Mesenchymal stem cell (in vitro differentiated cells and primary cell): ENCODE measurements around the gene PDE8B.

Experiments
- DNase-seq: peaks from one replicate; pipeline ENCODE4 v3.0.0-alpha.2; 2013
- H2AFZ ChIP-seq: one replicate; pipeline ENCODE4 v1.6.1; 2013; ENCODE audit warnings: low read depth, mild to moderate bottlenecking, control low read depth, inconsistent platforms, low read length, moderate library complexity
- H2AK5ac ChIP-seq: 2 replicates; pipeline ENCODE4 v1.6.1; 2013; ENCODE audit warnings: low read length, moderate library complexity, mild to moderate bottlenecking, inconsistent platforms; ENCODE audit not compliant: severe bottlenecking
- H2BK120ac ChIP-seq: one replicate; pipeline ENCODE4 v1.6.1; 2013; ENCODE audit warnings: low read depth, mild to moderate bottlenecking, inconsistent platforms, low read length, moderate library complexity
- H2BK12ac ChIP-seq, 2 experiments: one replicate each; pipeline ENCODE4 v1.6.1; 2013; ENCODE audit warnings: inconsistent platforms in 2 of 2, low read length in 2 of 2, mild to moderate bottlenecking in 2 of 2, moderate library complexity in 2 of 2, control low read depth in 1 of 2
- H2BK15ac ChIP-seq: one replicate; pipeline ENCODE4 v1.6.1; 2013; ENCODE audit warnings: mild to moderate bottlenecking, low read depth, inconsistent platforms; ENCODE audit not compliant: poor library complexity, severe bottlenecking
- H2BK5ac ChIP-seq: 2 replicates; pipeline ENCODE4 v1.6.1; 2013; ENCODE audit warnings: low read depth, mild to moderate bottlenecking, low read length, control low read depth, inconsistent platforms; ENCODE audit not compliant: poor library complexity, severe bottlenecking
- H3K14ac ChIP-seq, 2 experiments: one replicate each; pipeline ENCODE4 v1.6.1; 2013; ENCODE audit warnings: inconsistent platforms in 2 of 2, low read length in 2 of 2, control low read depth in 1 of 2, mild to moderate bottlenecking in 1 of 2, moderate library complexity in 1 of 2
- H3K18ac ChIP-seq, 2 experiments: one replicate each; pipeline ENCODE4 v1.6.1; 2013; ENCODE audit warnings: inconsistent platforms in 2 of 2, low read length in 2 of 2, control low read depth in 1 of 2, low read depth in 1 of 2, mild to moderate bottlenecking in 1 of 2
- H3K23ac ChIP-seq, 2 experiments: one replicate each; pipeline ENCODE4 v1.6.1; 2013; ENCODE audit warnings: inconsistent platforms in 2 of 2, low read length in 2 of 2, mild to moderate bottlenecking in 2 of 2, moderate library complexity in 2 of 2, control low read depth in 1 of 2
- H3K27ac ChIP-seq: 2 replicates; pipeline ENCODE4 v1.5.1; 2013; ENCODE audit warnings: mild to moderate bottlenecking, moderate library complexity, low read length, control low read depth, inconsistent platforms; ENCODE audit not compliant: poor library complexity, severe bottlenecking
- H3K27me3 ChIP-seq, 2 experiments: 2 replicates each; pipeline versions ENCODE4 v1.6.1 to v1.7.0; 2013; ENCODE audit warnings: low read length in 2 of 2, mild to moderate bottlenecking in 2 of 2, moderate library complexity in 2 of 2, control low read depth in 1 of 2, inconsistent platforms in 1 of 2; ENCODE audit not compliant: control insufficient read depth in 1 of 2, insufficient read depth in 1 of 2
- H3K36me3 ChIP-seq, 2 experiments: 2 replicates each; pipeline versions ENCODE4 v1.6.1 to v1.7.0; 2013; ENCODE audit warnings: low read length in 2 of 2, control low read depth in 1 of 2, inconsistent platforms in 1 of 2, low read depth in 1 of 2, mild to moderate bottlenecking in 1 of 2; ENCODE audit not compliant: insufficient read depth in 2 of 2, control insufficient read depth in 1 of 2
- H3K4ac ChIP-seq, 2 experiments: one replicate each; pipeline ENCODE4 v1.6.1; 2013; ENCODE audit warnings: inconsistent platforms in 2 of 2, low read length in 2 of 2, mild to moderate bottlenecking in 2 of 2, moderate library complexity in 2 of 2, control low read depth in 1 of 2, low read depth in 1 of 2
- H3K4me1 ChIP-seq: 2 replicates; pipeline ENCODE4 v1.6.1; 2013; ENCODE audit warnings: low read depth, low read length, control low read depth; ENCODE audit not compliant: control insufficient read depth, insufficient read depth
- H3K4me2 ChIP-seq: 2 replicates; pipeline ENCODE4 v1.6.1; 2013; ENCODE audit warnings: low read length, mild to moderate bottlenecking, inconsistent platforms; ENCODE audit not compliant: poor library complexity, severe bottlenecking
- H3K4me3 ChIP-seq, 2 experiments: 2 replicates each; pipeline versions ENCODE4 v1.5.1 to v1.7.0; 2013; ENCODE audit warnings: low read length in 2 of 2, mild to moderate bottlenecking in 2 of 2, control low read depth in 1 of 2, low read depth in 1 of 2; ENCODE audit not compliant: insufficient read depth in 1 of 2
- H3K79me1 ChIP-seq: replicated peaks from 2 replicates; pipeline ENCODE4 v1.6.1; 2013; ENCODE audit warnings: mild to moderate bottlenecking, control low read depth, low read length, inconsistent platforms; ENCODE audit not compliant: poor library complexity, severe bottlenecking
- H3K9ac ChIP-seq: 2 replicates; pipeline ENCODE4 v1.7.0; 2013; ENCODE audit warnings: mild to moderate bottlenecking, low read length, moderate library complexity
- H3K9me3 ChIP-seq: 2 replicates; pipeline ENCODE4 v1.7.0; 2013; ENCODE audit warnings: mild to moderate bottlenecking, low read length; ENCODE audit not compliant: control insufficient read depth
- H4K8ac ChIP-seq: one replicate; pipeline ENCODE4 v1.6.1; 2013; ENCODE audit warnings: inconsistent platforms, mild to moderate bottlenecking, low read length, moderate library complexity
- H4K91ac ChIP-seq: one replicate; pipeline ENCODE4 v1.6.1; 2013; ENCODE audit warnings: mild to moderate bottlenecking, low read length, inconsistent platforms
- WGBS: methylation state at CpG from one replicate; pipeline ENCODE4 v1.1.7; 2013; ENCODE audit warnings: mixed read lengths; 5-methylcytosine and 5-hydroxymethylcytosine counted together

PDE8B gene

GRCh38 chr5:77328930-77329647 lies 118.6 kb downstream of the PDE8B start:
- no peak overlapping the region for H4K91ac ChIP-seq
- no peaks in the 10 kb centered on the region for H3K4me1 ChIP-seq
- no peak overlapping the region for H3K27ac ChIP-seq
- H3K18ac ChIP-seq = no peak overlapping the region
- no peak overlapping the region for H3K4me2 ChIP-seq
- H2BK12ac ChIP-seq = no peak overlapping the region
- no peak overlapping the region for H2AK5ac ChIP-seq
- H3K9ac ChIP-seq = no peak overlapping the region
- no peak for DNase-seq
- no peak overlapping the region for H2BK120ac ChIP-seq
- 95% methylated on average over 10 of the region's 10 CpGs for WGBS
- H3K4me3 ChIP-seq = no peak overlapping the region
- no peak overlapping the region for H4K8ac ChIP-seq
- H3K14ac ChIP-seq = no peak overlapping the region
- peaks cover 5 to 7% of the 10 kb centered on the region in 2 experiments for H3K27me3 ChIP-seq
- H3K9me3 ChIP-seq = no peaks in the 10 kb centered on the region
- no peak overlapping the region for H2BK15ac ChIP-seq
- no peak overlapping the region for H2BK5ac ChIP-seq
- no peak overlapping the region for H2AFZ ChIP-seq
- no peaks in the 10 kb centered on the region for H3K36me3 ChIP-seq
- no peaks in the 10 kb centered on the region for H3K79me1 ChIP-seq
- H3K4ac ChIP-seq = no peak overlapping the region
- no peak overlapping the region for H3K23ac ChIP-seq

- no peak overlapping the region for H3K4me3 ChIP-seq
- H2BK12ac ChIP-seq = no peak overlapping the region
- no peak overlapping the region for H3K9ac ChIP-seq
- no peaks in the 10 kb centered on the region for H3K4me1 ChIP-seq
- peaks cover 5 to 7% of the 10 kb centered on the region in 2 experiments for H3K27me3 ChIP-seq
- 94% methylated on average over 1 of the region's 3 CpGs for WGBS
- H4K8ac ChIP-seq = no peak overlapping the region
- H3K4me2 ChIP-seq = no peak overlapping the region
- H4K91ac ChIP-seq = no peak overlapping the region
- no peak for DNase-seq
- H2AK5ac ChIP-seq = no peak overlapping the region
- H3K18ac ChIP-seq = no peak overlapping the region
- no peak overlapping the region for H2BK15ac ChIP-seq
- no peaks in the 10 kb centered on the region for H3K36me3 ChIP-seq
- H3K23ac ChIP-seq = no peak overlapping the region
- no peak overlapping the region for H2BK5ac ChIP-seq
- H2AFZ ChIP-seq = no peak overlapping the region
- no peaks in the 10 kb centered on the region for H3K79me1 ChIP-seq
- H3K14ac ChIP-seq = no peak overlapping the region
- H3K4ac ChIP-seq = no peak overlapping the region
- H2BK120ac ChIP-seq = no peak overlapping the region
- H3K27ac ChIP-seq = no peak overlapping the region
- H3K9me3 ChIP-seq = no peaks in the 10 kb centered on the region
These were observed 119.4 kb downstream of the PDE8B start for GRCh38 chr5:77329664-77330430.

- Histone ChIP-seq H3K27me3 (peaks cover 5 to 7% of the 10 kb centered on the region in 2 experiments), H3K23ac (no peak overlapping the region), H3K4me2 (no peak overlapping the region), H2BK12ac (no peak overlapping the region), H2BK5ac (no peak overlapping the region), H3K4me3 (no peak overlapping the region), H4K8ac (no peak overlapping the region), H2AK5ac (no peak overlapping the region), H3K9me3 (no peaks in the 10 kb centered on the region), H3K4ac (no peak overlapping the region), H3K14ac (no peak overlapping the region), H4K91ac (no peak overlapping the region), H3K18ac (no peak overlapping the region), H2BK120ac (no peak overlapping the region), H3K36me3 (no peaks in the 10 kb centered on the region), H3K27ac (no peak overlapping the region), H3K4me1 (no peaks in the 10 kb centered on the region), H2AFZ (no peak overlapping the region), H3K9ac (no peak overlapping the region), H3K79me1 (no peaks in the 10 kb centered on the region), H2BK15ac (no peak overlapping the region)
- 100% methylated on average over 1 of the region's 4 CpGs for WGBS
- DNase-seq = no peak
These were observed 122.6 kb downstream of the PDE8B start for GRCh38 chr5:77333036-77333435.

GRCh38 chr5:77333451-77334123 lies 123.1 kb downstream of the PDE8B start:
- Histone ChIP-seq H2AK5ac (no peak overlapping the region), H4K8ac (no peak overlapping the region)

More at GRCh38 chr5:77333451-77334123, 123.1 kb downstream of the PDE8B start:
- 60% methylated on average over 5 of the region's 5 CpGs for WGBS
- Histone ChIP-seq H2BK12ac (no peak overlapping the region), H2BK5ac (no peak overlapping the region), H3K4ac (no peak overlapping the region), H3K4me2 (no peak overlapping the region), H3K27me3 (peaks cover 5 to 7% of the 10 kb centered on the region in 2 experiments), H4K91ac (no peak overlapping the region), H2AFZ (no peak overlapping the region), H3K9me3 (no peaks in the 10 kb centered on the region), H2BK15ac (no peak overlapping the region), H3K4me1 (no peaks in the 10 kb centered on the region), H3K9ac (no peak overlapping the region), H3K27ac (no peak overlapping the region), H2BK120ac (no peak overlapping the region), H3K18ac (no peak overlapping the region), H3K79me1 (no peaks in the 10 kb centered on the region), H3K23ac (no peak overlapping the region), H3K36me3 (no peaks in the 10 kb centered on the region), H3K4me3 (no peak overlapping the region), H3K14ac (peak overlapping the region in 1 of 2 experiments; percentile 9)
- DNase-seq = no peak
